CD4-positive, alpha-beta memory T cell (primary cell): Measurements from ENCODE around the gene LIN52. TPM values are rescaled to one million over a fixed set of nuclear protein-coding genes. Genes with fewer than 3 reads are reported as not detected.

Experiments used
- CTCF ChIA-PET: fragments of 350-600 bp; sonication (Branson Sonifier 250); formaldehyde crosslinking; loops from one replicate; lab custom pipeline; 2021; ENCODE audit warnings: inconsistent platforms; ENCODE audit not compliant: partially characterized antibody; lab: Charles Lee
- POLR2A ChIA-PET: fragments of 350-600 bp; sonication (Branson Sonifier 250); formaldehyde crosslinking; loops from one replicate; lab custom pipeline; 2021; ENCODE audit not compliant: partially characterized antibody; lab: Charles Lee
- DNase-seq, 5 donors: peaks; one replicate each; pipeline versions ENCODE4 v3.0.0 to v3.0.0-alpha.2; 2020 to 2022; ENCODE audit warnings: mixed read lengths in 1 of 5
- H3K27ac ChIP-seq: one replicate; pipeline ENCODE4 v1.7.0; 2013; ENCODE audit warnings: low read depth, low read length
- H3K27me3 ChIP-seq: 2 replicates; pipeline ENCODE4 v1.7.0; 2013; ENCODE audit warnings: mild to moderate bottlenecking, low read length, moderate library complexity; ENCODE audit not compliant: insufficient read depth
- H3K36me3 ChIP-seq: 2 replicates; pipeline ENCODE4 v1.7.0; 2013; ENCODE audit warnings: mild to moderate bottlenecking, low read length, moderate library complexity; ENCODE audit not compliant: insufficient read depth
- H3K4me1 ChIP-seq: 2 replicates; pipeline ENCODE4 v1.7.0; 2013; ENCODE audit warnings: mild to moderate bottlenecking, low read length, moderate library complexity; ENCODE audit not compliant: insufficient read depth
- H3K4me3 ChIP-seq, 2 donors: one replicate each; pipeline ENCODE4 v1.7.0; 2013; ENCODE audit warnings: low read length in 2 of 2, mild to moderate bottlenecking in 1 of 2
- H3K9me3 ChIP-seq, 2 donors: one replicate each; pipeline ENCODE4 v1.7.0; 2013; ENCODE audit warnings: low read length in 2 of 2, control low read depth in 1 of 2; ENCODE audit not compliant: control insufficient read depth in 1 of 2
- H3K27ac Mint-ChIP-seq, 7 donors: one replicate each; pipeline ENCODE4 v1.8.0; 2020 to 2021; ENCODE audit warnings: mixed read lengths in 7 of 7, mild to moderate bottlenecking in 6 of 7, inconsistent platforms in 3 of 7, moderate library complexity in 3 of 7
- H3K27me3 Mint-ChIP-seq, 2 donors: one replicate each; pipeline ENCODE4 v1.8.0; 2020 to 2021; ENCODE audit warnings: mixed read lengths in 2 of 2
- H3K36me3 Mint-ChIP-seq, 2 donors: one replicate each; pipeline ENCODE4 v1.8.0; 2020 to 2021; ENCODE audit warnings: mixed read lengths in 2 of 2, inconsistent platforms in 1 of 2, mild to moderate bottlenecking in 1 of 2
- H3K4me1 Mint-ChIP-seq, 4 donors: one replicate each; pipeline ENCODE4 v1.8.0; 2020 to 2021; ENCODE audit warnings: mixed read lengths in 4 of 4, mild to moderate bottlenecking in 1 of 4
- H3K4me3 Mint-ChIP-seq, 8 donors: one replicate each; pipeline ENCODE4 v1.8.0; 2020 to 2021; ENCODE audit warnings: mixed read lengths in 8 of 8, mild to moderate bottlenecking in 7 of 8, moderate library complexity in 6 of 8, inconsistent platforms in 3 of 8
- H3K9me3 Mint-ChIP-seq, 8 donors: one replicate each; pipeline ENCODE4 v1.8.0; 2020 to 2021; ENCODE audit warnings: mixed read lengths in 8 of 8, mild to moderate bottlenecking in 5 of 8, inconsistent platforms in 3 of 8, moderate library complexity in 1 of 8
- intact Hi-C: fragments of 100-400 bp; cut with micrococcal nuclease; formaldehyde crosslinking; loops from one replicate; pipeline ENCODE4 v1.15.1; 2023
- polyA plus RNA-seq, 2 donors: library from polyadenylated mRNA; unstranded; fragments of 300-500 nt; fragmentation: Illumina TruSeq; gene quantifications; one replicate each; pipeline ENCODE4 v1.2.3, GENCODE V29; 2021
- total RNA-seq, 2 experiments: library from RNA; stranded (reverse); gene quantifications; one replicate each; pipeline ENCODE4 v1.2.3, GENCODE V29; 2021

LIN52 gene
- total and polyA plus RNA-seq, 4 experiments from 2014 or later: 9.4 to 17.5 (median 11.9) TPM

DNA sequence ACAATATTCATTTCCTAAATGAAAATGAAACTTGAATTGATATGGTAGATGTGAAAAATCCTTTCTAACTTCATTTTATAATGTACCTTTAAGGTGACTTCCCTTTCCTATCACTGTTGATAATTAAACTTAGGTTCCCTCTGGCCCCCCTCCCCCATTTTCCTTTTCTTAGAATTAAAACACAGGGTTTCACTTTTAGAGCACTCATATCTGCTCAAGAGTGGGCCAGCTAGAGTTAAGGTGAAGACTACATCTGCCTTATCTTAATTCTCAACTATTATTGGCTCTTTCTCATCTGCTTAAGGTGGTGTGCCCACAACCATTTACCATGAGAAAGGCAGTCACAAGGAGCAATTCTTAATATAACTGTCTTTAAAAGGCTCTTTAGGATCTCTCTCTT lies 49.7 kb downstream of the LIN52 start:
- POLR2A ChIA-PET: no interaction called here
- no peak for DNase-seq
- Histone ChIP-seq H3K4me1 (peaks cover 19% of the 10 kb centered on the region), H3K27ac (no peak overlapping the region), H3K36me3 (no peaks in the 10 kb centered on the region), H3K27me3 (no peaks in the 10 kb centered on the region), H3K4me3 (no peak overlapping the region), H3K9me3 (no peaks in the 10 kb centered on the region)
- Mint-ChIP-seq H3K9me3 (no peaks in the 10 kb centered on the region), H3K4me1 (peaks cover 17 to 26% (median 20%) of the 10 kb centered on the region in 4 donors), H3K36me3 (peaks cover 0 to 8% of the 10 kb centered on the region in 2 donors), H3K4me3 (peak overlapping the region in 1 of 8 donors; percentile 35), H3K27ac (peak overlapping the region in 5 of 7 donors; percentile 7 to 82 (median 27)), H3K27me3 (no peaks in the 10 kb centered on the region)
- CTCF ChIA-PET: no interaction called here
- intact Hi-C loops: no loop called here

DNA sequence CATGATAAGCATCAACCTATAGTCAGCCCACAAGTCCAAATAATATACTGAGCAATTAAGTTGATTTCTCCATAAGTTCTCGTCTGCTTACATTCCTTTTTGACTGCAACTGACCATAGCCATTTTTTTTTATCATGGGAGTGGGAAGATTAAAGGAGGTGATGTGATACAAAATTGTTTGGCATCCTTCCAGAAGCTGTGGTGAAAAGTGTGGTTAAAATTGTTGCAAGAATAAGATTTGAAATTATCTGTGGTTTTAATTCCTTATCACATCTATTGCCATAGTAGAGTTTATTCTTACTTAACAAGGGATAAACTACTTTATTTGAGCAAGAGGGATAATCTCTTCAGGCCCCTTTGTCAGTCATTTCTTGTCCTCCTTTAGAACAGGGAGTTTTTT lies 50.7 kb downstream of the LIN52 start:
- Mint-ChIP-seq H3K4me1 (peaks cover 17 to 26% (median 20%) of the 10 kb centered on the region in 4 donors), H3K36me3 (peaks cover 0 to 8% of the 10 kb centered on the region in 2 donors), H3K9me3 (no peaks in the 10 kb centered on the region), H3K27ac (peak overlapping the region in 2 of 7 donors; percentile 0 to 8), H3K4me3 (peak overlapping the region in 2 of 8 donors; percentile 6 to 19), H3K27me3 (no peaks in the 10 kb centered on the region)
- H3K36me3 ChIP-seq: no peaks in the 10 kb centered on the region
- no peaks in the 10 kb centered on the region for H3K9me3 ChIP-seq
- CTCF ChIA-PET: no interaction called here
- peaks cover 19% of the 10 kb centered on the region for H3K4me1 ChIP-seq
- intact Hi-C loops: no loop called here
- POLR2A ChIA-PET: no interaction called here
- no peak for DNase-seq
- no peaks in the 10 kb centered on the region for H3K27me3 ChIP-seq
- no peak overlapping the region for H3K27ac ChIP-seq
- H3K4me3 ChIP-seq: no peak overlapping the region

DNA sequence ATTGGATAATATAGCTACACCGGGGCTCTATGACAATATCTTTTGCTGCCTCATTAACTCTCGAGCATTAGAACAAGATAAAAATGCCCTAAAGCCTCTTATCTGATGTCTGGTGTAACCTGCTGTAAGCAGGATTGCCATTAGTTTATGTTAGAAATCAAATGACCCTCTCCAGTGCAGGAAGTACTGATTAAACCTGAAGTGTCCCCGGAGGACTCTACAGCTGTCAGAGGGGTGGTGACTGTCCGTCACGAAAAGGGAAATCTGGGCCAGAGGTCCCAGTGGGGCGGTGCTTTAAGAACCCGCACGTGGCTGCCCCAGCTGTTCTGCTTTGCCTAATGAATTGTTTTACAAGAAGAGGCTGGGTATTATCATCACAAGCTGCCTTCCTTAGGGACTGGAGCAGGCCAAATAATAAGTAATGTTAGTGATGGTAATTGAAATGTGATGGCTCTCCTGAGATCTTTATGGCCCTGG lies 55.7 kb downstream of the LIN52 start:
- no peak overlapping the region for H3K27ac Mint-ChIP-seq
- no peaks in the 10 kb centered on the region for H3K9me3 ChIP-seq
- intact Hi-C loops: no loop called here
- DNase-seq: no peak
- ChIA-PET CTCF (interaction anchor here (1.4 kb wide), 1 partner anchor 28 kb away, joined by 6 read pairs; no protein-coding TSS in a partner anchor), POLR2A (no interaction called here)
- no peak overlapping the region for H3K4me3 ChIP-seq
- H3K4me1 ChIP-seq: peaks cover 3% of the 10 kb centered on the region
- H3K27ac ChIP-seq: no peak overlapping the region
- no peaks in the 10 kb centered on the region for H3K27me3 Mint-ChIP-seq
- H3K36me3 Mint-ChIP-seq: peaks cover 2 to 15% of the 10 kb centered on the region in 2 donors
- H3K36me3 ChIP-seq: no peaks in the 10 kb centered on the region
- H3K4me1 Mint-ChIP-seq: peaks cover 2 to 10% (median 7%) of the 10 kb centered on the region in 4 donors
- H3K9me3 Mint-ChIP-seq: no peaks in the 10 kb centered on the region
- no peaks in the 10 kb centered on the region for H3K27me3 ChIP-seq
- no peak overlapping the region for H3K4me3 Mint-ChIP-seq

DNA sequence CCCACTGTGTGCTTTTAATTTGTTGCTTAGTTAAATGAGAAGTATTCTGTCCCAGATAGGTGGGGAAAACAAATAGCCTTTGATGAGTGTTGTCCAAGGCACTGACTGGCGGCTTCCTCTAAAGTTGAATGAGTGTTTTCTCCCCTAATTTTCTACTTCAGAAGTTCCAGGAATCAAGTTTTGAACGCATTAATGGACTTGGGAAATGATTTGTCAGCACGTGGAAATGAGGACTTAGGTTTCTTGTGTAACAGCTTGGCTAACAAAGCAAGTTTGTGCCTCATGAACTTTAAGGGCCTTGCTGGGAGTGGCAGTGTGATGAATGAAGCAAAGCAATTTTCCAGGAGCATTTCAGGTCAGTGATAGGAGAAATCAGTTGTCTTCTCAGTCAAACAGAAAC lies 56.9 kb downstream of the LIN52 start:
- Mint-ChIP-seq H3K9me3 (no peaks in the 10 kb centered on the region), H3K4me1 (peaks cover 0 to 5% (median 4%) of the 10 kb centered on the region in 4 donors), H3K36me3 (peaks cover 5 to 19% of the 10 kb centered on the region in 2 donors), H3K27me3 (no peaks in the 10 kb centered on the region), H3K27ac (no peak overlapping the region), H3K4me3 (no peak overlapping the region)
- Histone ChIP-seq H3K27me3 (no peaks in the 10 kb centered on the region), H3K36me3 (no peaks in the 10 kb centered on the region), H3K4me1 (no peaks in the 10 kb centered on the region), H3K4me3 (no peak overlapping the region), H3K27ac (no peak overlapping the region), H3K9me3 (no peaks in the 10 kb centered on the region)
- POLR2A ChIA-PET: no interaction called here
- CTCF ChIA-PET: no interaction called here
- no peak for DNase-seq
- intact Hi-C loops: no loop called here

DNA sequence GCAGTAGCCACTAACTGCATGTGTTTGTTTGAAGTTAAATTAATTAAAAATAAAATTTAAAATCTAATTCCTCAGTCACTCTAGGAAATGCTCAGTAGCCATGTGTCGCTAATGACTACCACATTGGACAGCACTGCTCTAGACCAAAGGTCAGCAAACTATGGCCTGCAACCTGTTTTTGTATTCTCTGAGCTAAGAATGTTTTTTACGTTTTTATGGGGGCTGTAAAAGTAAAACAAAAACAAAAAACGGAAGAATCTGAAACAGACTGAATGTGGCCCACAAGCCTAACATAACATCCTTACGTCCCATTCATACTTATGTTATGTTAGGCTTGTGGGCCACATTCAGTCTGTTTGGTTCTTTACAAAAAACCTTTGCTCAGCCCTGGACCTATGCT lies 57.8 kb downstream of the LIN52 start:
- Histone ChIP-seq H3K36me3 (no peaks in the 10 kb centered on the region), H3K4me3 (no peak overlapping the region), H3K9me3 (no peaks in the 10 kb centered on the region), H3K4me1 (no peaks in the 10 kb centered on the region), H3K27me3 (no peaks in the 10 kb centered on the region), H3K27ac (no peak overlapping the region)
- no peak for DNase-seq
- Mint-ChIP-seq H3K9me3 (no peaks in the 10 kb centered on the region), H3K4me1 (peaks cover 0 to 5% (median 4%) of the 10 kb centered on the region in 4 donors), H3K36me3 (peaks cover 5 to 19% of the 10 kb centered on the region in 2 donors), H3K27me3 (no peaks in the 10 kb centered on the region), H3K4me3 (no peak overlapping the region), H3K27ac (no peak overlapping the region)
- intact Hi-C loops: no loop called here
- ChIA-PET POLR2A (no interaction called here), CTCF (no interaction called here)

DNA sequence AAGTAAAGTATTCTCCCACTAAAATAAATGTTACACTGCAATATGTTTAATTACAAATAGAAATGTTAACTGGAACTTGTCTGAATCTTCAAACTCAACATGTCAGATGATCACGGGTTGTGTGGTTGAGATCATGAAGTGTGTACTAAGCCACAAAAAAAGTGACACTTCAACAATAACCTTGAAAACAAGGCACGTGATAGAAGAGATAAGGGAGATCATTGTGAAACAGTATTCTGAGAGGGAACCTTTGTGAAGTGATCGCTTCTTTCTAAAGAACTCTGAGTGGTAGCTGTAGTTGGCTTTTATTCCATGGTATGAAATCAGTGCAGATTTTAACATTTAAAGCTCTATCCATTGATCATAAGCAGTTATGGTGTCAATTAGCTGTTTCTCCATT lies 60.0 kb downstream of the LIN52 start:
- Histone ChIP-seq H3K4me3 (no peak overlapping the region), H3K4me1 (no peaks in the 10 kb centered on the region), H3K27ac (no peak overlapping the region), H3K27me3 (no peaks in the 10 kb centered on the region), H3K36me3 (no peaks in the 10 kb centered on the region), H3K9me3 (no peaks in the 10 kb centered on the region)
- no peak overlapping the region for H3K27ac Mint-ChIP-seq
- peaks cover 5 to 14% of the 10 kb centered on the region in 2 donors for H3K36me3 Mint-ChIP-seq
- no peak overlapping the region for H3K4me3 Mint-ChIP-seq
- DNase-seq: no peak
- ChIA-PET POLR2A (no interaction called here), CTCF (interaction anchor here (1.9 kb wide), 1 partner anchor 32 kb away, joined by 7 read pairs; no protein-coding TSS in a partner anchor)
- no peaks in the 10 kb centered on the region for H3K9me3 Mint-ChIP-seq
- peaks cover 0 to 5% (median 4%) of the 10 kb centered on the region in 4 donors for H3K4me1 Mint-ChIP-seq
- H3K27me3 Mint-ChIP-seq: no peaks in the 10 kb centered on the region
- intact Hi-C loops: no loop called here

DNA sequence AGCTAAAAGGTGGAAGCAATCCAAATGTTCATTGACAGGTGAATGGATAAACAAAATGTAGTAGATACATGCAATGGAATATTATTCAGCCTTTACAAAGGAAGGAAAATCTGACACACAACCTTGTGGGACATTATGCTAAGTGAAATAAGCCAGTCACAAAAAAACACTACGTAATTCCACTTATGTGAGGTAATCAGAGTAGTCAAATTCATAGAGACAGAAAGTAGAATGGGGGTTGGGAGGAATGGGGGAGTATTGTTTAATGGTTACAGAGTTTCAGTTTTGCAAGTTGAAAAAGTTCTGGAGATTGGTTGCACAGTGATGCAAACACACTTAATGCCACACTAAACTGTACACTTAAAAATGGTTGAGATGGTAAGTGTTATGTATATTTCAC lies 62.8 kb downstream of the LIN52 start:
- no peaks in the 10 kb centered on the region for H3K27me3 Mint-ChIP-seq
- peaks cover 0 to 5% (median 4%) of the 10 kb centered on the region in 4 donors for H3K4me1 Mint-ChIP-seq
- Histone ChIP-seq H3K27me3 (no peaks in the 10 kb centered on the region), H3K9me3 (no peaks in the 10 kb centered on the region), H3K4me1 (no peaks in the 10 kb centered on the region), H3K4me3 (no peak overlapping the region), H3K27ac (no peak overlapping the region), H3K36me3 (no peaks in the 10 kb centered on the region)
- H3K9me3 Mint-ChIP-seq: no peaks in the 10 kb centered on the region
- H3K36me3 Mint-ChIP-seq: peaks cover 5 to 14% of the 10 kb centered on the region in 2 donors
- intact Hi-C loops: no loop called here
- CTCF ChIA-PET: no interaction called here
- no peak overlapping the region for H3K27ac Mint-ChIP-seq
- no peak for DNase-seq
- POLR2A ChIA-PET: no interaction called here
- no peak overlapping the region for H3K4me3 Mint-ChIP-seq
